Measurements from ENCODE around the gene GPHA2.

- TF ChIP-seq CTCF (IDR thresholded peaks at IDR 0.05; ENCODE audit: insufficient read depth, low read length, poor library complexity, severe bottlenecking), result no peak
- TF ChIP-seq EZH2phosphoT487 (conservative IDR thresholded peaks at IDR 0.05; ENCODE audit: low read length), result no peak
Observed at GRCh38 chr11:64933213-64933934, 2.3 kb downstream of the GPHA2 start.

Measured in SU-DHL-6 (cell line).